NCI-H1105 treated with DMSO at 0.1 percent for 48 hours (cell line): ENCODE data around the gene FGG.
A peak's percentile ranks its signal among the peaks of the same experiment; 100 is the strongest.

Experiments
- DNase-seq: peaks from one replicate; lab custom pipeline; 2025; lab: John Stamatoyannopoulos, UW

Gene FGG

DNA sequence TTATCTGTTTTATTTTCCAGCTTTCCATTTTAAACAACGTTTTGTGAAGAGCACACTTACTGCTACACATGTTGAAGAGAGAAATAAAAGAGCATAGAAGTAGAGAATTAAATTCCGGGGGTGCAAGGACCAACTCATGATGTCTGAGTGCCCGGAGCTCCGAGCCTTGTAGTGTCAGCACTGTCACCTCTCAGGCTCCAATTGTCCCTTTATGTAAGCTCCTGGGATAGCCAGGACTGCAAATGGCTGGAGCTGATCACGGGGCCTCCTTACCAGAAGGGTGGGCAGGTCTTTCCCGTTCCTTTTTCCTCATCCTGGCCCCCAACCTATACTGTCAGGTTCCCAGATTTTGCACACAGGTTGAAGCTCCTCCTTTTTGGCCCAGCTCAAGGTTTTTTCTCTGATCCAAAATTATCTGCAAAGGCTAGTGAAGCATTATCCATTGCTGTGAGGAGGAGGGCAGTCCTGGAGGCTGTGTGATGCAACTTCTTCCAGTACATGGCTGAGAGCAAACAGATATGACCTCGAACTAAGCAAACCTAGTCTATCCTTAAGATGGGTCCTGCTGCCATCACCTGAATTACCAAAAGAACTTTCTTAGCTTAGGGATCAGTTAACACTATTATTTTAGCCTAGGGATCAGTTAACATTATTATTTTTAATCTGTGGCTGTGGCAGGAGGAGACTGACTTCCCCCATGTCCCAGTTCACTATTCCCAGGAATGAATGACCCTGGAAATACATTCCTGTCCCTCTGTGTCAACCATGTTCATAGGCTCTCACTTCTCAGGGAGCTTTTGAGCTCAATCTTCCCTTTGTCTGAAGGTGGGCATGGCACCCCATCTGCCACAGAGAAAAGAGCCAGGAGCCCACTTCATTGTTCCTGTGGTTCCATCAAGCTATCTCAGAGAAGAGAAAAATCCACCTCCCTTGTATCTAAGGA is at the start of gene FGG:
Gene FGG, minus strand, starts transcription at position 185 of the 943 bp plus-strand sequence. Its CDS starts 47 bp downstream, at position 138.
- DNase-seq = no peak

DNA sequence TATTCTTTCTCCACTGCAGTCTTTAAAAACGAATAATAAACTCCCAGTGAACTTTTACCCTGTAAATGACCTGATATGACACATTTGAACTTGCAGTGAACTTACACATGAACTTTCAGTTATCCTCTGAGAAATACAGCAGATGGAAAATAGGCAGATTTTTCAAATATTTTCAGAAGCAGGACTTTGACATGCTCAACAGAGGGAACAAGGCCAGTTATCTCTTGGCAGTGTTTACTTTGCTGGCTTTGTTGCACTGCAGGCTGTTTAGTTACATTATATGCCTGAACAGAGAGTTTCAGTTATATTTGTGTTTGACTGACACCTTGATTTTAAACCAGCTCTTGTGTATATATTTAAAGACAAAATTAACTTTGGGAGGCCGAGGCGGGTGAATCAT is 47.6 kb upstream of the FGG start:
- DNase-seq = no peak

DNA sequence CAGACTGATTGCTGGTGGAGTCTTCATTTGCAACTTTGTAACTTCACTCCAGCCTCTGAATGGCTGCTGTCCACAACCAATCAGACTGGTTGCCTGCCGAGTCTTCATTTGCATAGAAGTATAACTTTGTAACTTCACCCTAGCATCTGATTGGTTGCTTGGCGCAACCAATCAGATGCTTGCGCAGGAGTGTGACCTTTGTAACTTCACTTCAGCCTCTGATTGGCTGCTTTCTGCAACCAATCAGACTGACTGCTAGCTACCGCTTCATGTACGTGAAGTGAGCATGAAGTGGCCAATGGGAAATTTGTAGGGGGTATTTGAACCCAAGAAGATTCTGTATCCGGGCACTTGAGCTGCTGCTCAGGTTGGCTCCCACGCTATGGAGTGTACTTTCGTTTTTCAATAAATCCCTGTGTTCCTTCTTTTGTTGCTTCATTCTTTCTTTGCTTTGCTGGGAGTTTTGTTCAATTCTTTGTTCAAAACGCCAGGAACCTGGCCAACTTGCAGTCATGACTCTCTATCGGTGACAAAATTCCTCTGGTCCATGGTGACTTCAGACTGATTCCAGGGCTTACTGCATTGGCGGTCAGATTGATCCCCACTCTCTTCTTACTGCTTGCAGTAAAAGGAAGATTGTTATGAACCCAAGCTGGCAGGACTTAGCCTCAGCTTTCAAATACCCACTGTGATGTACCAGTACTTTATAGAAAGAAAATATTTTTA is 46.4 kb upstream of the FGG start:
- DNase-seq = no peak

DNA sequence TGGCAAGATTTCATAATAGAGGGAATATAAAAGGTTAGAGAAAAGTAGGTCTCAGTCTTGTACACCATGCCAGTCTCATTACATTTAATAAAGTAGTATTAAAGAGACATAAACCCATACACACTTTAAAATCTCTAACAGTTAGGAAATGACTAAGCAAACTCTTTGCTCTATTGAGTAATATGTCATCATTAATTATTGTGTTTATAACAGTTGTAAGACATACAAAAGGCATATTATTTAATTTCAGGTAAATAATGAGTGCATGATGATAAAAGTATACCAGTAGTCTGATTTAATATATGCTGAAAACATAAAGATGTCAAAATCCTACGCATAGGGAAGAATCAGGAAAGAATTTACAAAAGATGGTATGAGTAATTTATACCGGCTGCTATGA is 31.0 kb upstream of the FGG start:
- no peak for DNase-seq

DNA sequence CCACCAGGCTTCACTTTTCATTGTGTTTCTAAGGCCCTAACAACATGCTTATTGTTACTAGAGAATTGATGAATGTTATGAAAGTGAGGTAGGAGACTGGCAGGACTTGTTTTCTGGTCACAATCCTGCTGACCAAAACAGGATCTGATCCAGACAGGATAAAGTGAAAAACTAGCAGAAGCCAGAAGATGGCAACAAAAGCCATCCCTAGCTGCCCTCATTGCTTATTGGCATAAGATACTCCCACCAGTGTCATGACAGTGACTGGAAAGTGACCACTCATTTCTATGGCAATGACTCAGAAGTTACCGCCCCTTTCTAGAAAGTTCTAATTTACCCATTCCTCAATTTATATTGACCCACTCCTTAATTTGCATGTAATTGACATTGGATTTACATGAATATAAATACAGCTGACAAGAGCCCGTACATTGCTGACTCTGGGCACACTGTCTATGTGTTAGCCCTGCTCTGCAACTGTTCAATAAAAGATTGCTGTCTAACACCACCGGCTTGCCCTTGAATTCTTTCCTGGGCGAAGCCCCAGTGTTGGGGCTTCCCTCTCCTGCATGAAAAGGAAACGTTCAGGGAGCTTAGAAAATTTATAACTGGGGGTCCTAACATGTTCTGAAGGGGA is 30.0 kb upstream of the FGG start:
- DNase-seq = no peak

DNA sequence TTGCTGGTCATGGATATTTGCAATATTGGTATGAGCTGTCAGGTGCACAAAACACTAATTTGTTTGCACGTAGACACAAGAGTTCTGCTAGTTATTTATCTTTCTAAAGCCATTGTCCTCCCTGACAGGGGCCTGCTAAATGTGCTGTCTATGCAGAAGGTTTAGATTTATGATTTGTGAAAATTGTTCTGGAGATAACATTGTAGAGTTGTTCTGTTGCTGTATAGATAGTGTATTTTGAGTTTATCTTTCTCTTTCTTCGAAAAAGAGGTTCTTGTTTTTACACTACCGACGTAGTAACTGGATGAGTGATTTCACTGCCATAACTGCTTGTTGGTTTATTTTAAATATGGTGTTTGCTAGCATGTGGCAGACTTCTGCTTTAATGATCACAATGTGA is 28.5 kb upstream of the FGG start:
- DNase-seq = no peak

DNA sequence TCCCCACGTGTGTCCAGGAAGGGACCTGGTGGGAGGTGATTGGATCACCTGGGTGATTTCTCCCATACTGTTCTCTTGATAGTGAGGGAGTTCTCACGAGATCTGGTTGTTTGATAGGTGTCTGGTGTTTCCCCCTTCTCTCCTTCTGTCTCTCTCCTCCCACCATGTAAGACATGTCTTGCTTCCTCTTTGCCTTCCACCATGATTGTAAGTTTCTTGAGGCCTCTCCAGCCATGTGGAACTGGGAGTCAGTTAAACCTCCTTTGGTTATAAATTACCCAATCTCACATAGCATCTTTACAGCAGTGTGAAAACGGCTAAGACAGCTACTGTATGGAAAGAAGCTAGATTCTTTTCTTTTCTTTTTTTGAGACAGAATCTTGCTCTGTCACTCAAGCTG is 21.6 kb upstream of the FGG start:
- no peak for DNase-seq

DNA sequence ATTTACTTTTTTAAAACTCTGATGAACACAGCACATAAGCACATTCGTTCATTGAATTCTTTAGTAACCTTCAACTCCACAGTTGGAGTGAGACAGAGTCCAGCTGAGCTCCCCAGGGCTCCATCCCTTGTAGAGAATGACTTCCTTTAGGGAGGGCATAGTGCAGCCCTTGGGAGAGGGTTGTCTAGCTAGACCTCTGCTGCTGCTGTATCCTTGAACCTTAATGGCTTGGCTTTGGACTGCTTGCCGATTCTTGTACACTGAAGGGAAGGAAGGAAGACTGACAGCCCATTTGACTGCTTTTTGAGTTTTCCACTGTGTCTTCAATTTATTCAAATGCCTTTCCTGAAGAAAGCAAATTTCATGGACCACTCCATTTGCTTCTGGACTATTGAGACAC is 19.4 kb upstream of the FGG start:
- no peak for DNase-seq

DNA sequence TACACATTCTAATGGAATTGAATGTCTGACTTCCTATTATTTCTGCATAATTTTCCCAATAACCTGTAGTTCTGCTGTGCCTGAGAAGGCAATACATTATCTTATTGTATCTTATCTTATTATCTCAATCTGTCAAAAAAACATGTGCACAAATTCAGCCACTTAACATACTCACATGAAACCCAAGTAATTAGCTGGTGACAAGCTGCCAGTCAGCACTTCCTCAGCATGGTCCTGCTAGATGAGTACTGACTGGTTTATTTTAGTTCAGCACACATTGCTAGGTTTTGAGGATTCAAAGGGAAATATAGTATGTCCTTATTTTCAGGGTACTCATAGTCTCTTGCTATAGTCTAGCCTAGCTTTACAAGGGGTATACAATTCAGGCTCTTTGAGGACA is 17.9 kb upstream of the FGG start:
- no peak for DNase-seq

DNA sequence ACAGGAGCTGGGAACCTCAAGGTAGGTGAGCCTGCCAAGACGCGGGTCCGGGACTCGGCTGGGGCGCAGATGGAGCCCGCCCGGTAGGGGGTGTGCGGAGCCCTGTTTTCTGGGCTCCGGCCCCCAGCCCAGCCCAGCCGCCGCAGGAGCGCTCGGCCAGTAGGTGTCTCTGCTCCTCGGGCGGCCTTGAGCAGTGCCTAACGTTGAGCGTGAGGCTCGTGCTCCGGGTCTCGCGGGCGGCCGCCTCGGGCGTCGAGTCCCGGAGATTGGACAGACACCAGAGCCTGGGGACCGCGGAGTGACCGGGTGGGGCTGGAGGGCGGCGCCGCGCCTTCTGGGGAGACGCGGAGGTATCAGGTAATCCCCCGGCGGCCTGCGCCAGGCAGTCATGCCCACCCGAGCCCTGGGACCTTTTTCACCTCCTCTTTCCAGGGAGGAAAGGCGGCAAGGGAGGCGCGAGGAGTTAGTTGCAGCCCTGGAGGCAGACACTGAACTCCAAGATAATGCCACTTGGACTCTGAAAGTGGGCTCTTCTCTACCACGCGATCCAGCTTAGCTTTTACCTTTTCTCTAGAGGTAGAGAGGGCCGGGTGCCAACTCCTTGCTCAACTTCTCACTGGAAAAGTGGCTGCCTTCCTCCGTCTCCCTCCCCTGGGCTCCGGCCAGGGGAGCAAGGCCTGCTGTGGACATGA is 14.5 kb upstream of the FGG start:
- DNase-seq = peak; percentile 32

DNA sequence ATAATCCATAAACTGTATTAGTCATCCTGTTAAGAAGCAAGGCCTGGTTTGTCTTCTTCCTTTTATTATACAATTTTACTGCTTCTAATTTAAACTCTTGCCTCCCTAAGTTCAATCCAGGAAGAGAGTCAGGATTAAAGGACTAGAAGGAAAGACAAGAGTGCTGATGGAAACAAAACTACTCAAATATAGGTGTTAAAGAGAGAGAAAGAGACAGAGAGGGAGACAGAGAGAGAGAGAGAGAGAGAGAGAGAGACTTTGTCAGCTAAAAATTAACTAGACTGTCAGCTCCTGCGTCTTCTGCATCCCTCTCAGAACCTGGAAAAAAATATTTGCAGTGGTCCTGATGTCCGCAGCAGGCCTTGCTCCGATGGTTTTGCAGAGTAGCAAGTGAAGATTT is 13.5 kb upstream of the FGG start:
- no peak for DNase-seq

DNA sequence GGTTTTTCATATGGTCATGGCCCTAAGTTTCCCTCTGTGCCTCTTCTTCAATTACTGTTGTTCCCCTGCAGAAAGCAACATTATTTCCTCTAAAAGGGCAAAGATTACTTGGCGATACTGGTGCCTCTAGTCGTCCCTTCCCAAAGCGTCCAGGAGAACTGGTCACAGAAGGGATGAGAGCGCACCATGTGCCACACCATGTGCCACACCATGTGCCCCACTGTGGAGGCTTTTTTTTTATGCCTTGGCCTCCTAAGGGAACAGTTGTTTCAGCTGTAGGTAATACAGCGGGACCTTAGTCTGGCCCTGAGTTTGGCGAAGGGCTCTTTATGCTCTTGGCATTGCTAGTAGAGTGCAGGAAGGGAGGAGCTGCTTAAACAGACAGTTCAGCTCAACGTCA is 11.5 kb upstream of the FGG start:
- DNase-seq = no peak

DNA sequence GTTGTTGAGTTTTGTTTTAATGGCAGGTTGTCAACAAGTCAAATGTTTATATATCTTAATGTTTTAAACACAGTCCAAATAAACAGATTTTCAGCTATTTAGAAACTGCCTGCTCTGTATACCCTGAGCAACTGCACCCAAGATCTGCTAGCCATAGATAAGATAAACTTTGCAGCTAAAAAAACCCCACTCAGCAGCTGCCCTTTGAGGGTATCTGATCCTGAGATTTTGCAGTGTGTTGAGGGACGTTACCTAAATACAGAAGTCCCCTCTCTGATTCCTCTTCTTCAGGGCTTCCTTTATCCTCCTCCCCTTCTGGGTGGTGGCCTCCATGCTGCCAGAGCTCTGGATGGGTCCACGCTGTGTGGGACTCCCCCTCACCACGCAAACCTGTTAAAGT is 11.0 kb upstream of the FGG start:
- no peak for DNase-seq

DNA sequence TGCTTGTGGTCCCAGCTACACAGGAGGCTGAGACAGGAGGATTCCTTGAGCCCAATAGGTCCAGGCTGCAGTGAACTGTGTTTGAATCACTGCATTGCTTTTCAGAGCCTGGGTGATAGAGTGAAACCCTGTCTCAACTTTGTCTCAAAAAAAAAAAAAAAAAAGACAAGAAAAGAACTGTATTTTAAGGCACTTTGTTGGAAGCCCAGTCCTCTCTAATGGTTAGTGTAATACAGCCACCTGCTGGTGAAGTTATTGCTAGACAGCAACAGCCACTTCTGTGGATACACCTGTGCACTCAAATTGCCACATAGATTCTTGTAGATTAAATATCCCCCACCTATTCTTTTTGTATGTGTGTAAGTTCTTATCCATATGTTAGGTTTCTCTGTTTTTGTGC is 10.1 kb upstream of the FGG start:
- DNase-seq = peak; percentile 29

DNA sequence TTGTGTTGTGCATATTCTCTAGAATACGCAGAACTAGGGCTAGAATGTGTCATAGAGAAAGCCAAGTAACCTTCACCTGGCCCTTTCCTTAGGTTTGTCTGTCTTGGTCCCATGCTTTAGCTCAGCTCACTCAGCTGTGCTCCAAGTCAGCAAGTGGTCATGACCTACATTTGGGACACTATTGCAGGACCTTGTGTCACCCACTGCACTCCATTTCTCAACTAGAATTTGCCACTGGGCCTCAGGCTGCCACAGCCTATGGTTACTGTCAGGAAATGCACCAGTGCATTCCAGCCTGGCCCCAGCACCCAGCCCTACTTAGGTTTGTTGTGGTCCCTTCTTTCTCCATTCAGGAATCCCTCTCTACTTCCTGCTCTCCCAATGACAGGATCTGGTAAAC is 7.7 kb upstream of the FGG start:
- DNase-seq = no peak

DNA sequence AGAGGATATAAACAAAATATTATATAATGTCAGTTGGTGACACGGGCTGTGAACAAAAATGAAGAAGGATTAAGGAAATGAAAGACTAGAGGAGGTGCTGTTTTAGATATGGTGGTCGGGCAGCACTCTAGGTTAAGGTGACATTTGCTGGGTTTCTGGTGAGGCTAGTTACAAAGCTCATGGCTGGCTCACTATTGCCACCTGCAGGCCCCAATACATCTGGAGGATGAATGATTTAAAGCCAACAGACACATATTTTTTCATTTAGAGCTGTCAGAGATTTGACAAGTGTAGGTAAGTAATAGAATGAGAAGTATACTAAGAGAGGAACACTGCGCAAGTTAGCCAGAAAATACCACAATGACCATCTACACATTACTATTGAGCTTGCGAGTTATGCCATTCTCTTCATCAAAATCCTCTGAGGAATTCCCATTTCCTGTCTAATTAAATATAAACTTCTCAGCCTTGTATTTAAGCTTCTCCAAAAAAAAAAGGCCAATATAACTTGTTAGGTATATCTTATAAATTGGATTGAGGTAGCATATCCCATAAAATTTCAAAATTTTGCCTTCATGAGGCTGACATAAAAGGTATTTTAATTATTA is 6.4 kb upstream of the FGG start:
- peak; percentile 6 for DNase-seq

DNA sequence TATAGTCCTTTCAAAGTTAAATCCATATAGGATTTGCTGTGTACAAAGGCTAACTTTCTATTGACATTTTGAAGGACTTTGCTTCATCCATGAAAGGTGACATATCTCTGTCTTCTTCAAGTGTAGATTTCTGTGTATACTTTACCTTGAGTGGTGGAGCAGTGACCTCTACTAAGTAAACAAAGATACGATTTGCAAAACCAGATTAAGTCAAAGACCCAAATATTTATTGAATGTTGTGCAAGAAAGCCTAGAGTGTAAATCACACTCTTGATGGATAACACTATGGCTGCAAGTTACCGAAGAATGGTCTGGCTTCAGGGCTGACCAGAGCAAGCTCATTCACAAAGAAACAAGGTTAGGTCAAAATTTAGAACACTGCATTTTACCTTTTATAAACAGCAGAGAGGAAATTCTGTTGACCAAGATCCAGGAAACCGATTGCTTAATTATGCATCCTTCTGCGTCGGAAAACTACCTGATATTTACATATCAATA is 5.4 kb upstream of the FGG start:
- no peak for DNase-seq

DNA sequence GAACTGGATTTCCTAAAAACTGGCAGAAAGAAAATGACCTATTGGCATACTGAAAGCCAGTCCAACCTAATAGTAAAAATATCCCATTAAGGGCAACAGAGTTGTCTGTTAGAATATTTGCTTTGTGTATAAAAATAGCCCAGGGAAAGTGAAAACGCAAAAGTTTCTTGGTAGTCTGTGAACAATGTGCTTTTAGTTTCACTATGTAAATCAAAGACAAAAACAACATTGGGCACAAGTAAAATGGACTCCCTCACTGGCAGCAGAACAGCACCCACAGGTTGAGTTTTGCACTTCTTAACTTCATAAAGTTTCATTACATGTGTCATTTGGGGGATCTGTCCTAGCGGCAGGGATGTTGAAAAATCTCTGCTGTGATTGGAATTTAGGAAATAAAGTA is 4.3 kb upstream of the FGG start:
- no peak for DNase-seq

DNA sequence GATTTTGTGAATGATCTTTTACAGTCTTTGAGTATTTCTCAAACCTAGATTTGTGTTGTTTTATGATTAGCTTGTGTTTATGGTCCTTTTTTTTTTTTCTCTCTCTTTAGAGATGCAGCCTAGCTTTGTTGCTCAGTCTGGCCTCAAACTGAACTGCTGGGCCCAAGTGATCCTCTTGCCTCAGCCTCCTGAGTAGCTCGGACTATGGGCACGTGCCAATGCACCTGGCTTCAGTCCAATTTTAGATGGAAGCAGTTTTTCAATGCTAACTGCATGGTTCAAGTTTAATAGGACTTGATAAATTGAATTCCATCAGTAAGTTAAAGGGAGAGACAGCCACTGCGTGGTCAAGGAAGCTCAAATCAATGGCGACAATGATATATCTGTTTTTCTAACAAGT is 3.8 kb upstream of the FGG start:
- no peak for DNase-seq

DNA sequence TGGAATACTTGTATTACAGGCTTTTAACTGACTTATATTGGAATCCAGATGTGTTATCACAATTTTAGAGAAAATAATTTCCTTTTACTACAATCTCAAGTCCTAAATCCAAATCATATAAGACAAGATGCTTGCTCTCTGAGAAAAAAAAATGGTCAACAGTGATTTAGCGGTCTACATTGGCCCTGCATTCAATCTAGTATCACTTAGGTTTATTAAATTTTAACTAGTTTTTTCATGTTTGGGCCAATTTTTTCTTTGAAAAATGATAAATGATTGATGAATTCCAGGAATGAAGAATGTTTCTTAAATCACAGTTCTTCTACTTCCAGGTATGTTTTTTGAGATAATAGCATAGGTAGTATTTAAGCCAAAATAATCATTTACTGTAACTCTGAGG is 2.8 kb upstream of the FGG start:
- DNase-seq = no peak

DNA sequence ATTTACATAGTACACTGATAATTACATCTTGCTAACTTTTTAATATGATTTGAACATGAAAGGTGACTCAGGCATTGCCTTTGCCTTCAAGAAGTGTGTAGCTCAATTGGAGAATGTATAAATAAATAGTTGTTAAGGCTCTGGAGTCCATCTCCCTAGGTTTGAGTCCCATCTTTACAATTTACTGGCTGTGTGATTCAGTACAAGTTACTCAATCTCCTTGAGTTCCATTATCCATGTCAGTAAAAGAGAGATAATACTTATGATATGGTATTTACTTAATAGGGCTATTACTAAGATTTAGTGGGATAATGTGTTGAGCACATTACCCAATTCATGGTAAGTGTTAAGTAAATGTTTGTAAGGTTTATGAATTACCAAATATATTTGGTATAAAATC is 1.9 kb upstream of the FGG start:
- DNase-seq = no peak

DNA sequence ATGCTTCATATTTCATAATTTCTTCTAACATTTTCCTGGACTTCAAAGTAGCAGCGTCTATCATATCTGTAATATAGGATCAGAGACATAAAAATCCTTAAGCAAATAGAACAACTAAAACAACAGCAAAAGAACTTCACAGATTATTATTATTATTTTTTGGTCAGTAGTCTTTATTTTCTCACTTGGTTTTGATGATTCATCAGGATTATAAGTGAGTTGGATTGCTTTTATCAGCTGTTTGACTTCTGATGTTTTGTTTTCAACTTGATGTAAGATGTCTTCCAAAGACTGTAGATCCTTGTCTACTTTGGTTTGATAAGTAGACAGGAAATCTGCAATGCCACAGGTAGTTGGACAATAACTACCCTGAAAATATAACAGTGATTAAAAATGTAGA is 623 bp downstream of the FGG start:
- DNase-seq = no peak
